A172 (cell line): Measurements from ENCODE around the gene KCNH2. TPM values are rescaled to one million over a fixed set of nuclear protein-coding genes. Genes with fewer than 3 reads are reported as not detected.

Experiments used
- DNase-seq: peaks from one replicate; pipeline ENCODE4 v3.0.0-alpha.2; 2015; ENCODE audit warnings: low spot score
- total RNA-seq: library from RNA; depleted of rRNA; stranded (reverse); fragments of >200 nt; shearing (Covaris generic); gene quantifications from 2 replicates; pipeline ENCODE4 v1.2.3, GENCODE V29; 2014

The KCNH2 gene
- total RNA-seq, 1 experiment from 2014 or later = 1.7 TPM

DNA sequence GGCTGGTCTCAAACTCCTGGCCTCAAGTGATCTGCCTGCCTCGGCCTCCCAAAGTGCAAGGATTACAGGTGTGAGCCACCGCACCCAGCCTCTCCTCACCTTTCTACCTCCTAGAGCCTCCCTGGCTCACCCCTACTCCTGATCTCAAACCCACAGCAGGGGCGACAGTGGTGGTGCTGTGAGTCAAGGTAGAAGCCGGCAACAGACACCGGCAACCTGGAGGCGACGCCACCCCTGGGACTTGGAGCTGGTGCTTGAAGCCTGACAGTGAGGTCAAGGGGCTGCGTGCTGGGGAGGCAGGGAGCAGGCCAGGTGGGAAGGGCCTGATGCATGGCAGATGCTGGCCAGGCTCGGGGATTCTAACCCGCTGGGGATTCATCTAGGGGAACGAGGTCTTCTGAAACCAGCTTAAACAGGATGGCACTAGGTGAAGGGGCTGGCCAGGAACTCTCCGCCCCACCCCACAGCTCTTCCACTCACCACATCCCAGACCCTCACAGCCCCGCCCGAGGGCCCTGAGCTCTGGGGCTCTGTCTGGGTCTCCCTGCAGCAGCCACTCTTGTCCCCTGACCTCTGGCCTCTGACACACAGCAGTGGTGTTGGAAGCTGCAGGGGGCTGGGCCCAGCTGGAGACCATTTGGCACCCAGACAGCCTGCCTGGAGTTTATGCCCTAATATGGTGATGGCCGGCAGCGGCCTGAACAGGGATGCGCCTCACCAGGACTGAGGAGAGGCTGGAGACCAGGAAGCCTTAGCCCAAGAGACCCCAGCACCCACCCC lies 16.4 kb downstream of the KCNH2 start:
- DNase-seq = no peak

DNA sequence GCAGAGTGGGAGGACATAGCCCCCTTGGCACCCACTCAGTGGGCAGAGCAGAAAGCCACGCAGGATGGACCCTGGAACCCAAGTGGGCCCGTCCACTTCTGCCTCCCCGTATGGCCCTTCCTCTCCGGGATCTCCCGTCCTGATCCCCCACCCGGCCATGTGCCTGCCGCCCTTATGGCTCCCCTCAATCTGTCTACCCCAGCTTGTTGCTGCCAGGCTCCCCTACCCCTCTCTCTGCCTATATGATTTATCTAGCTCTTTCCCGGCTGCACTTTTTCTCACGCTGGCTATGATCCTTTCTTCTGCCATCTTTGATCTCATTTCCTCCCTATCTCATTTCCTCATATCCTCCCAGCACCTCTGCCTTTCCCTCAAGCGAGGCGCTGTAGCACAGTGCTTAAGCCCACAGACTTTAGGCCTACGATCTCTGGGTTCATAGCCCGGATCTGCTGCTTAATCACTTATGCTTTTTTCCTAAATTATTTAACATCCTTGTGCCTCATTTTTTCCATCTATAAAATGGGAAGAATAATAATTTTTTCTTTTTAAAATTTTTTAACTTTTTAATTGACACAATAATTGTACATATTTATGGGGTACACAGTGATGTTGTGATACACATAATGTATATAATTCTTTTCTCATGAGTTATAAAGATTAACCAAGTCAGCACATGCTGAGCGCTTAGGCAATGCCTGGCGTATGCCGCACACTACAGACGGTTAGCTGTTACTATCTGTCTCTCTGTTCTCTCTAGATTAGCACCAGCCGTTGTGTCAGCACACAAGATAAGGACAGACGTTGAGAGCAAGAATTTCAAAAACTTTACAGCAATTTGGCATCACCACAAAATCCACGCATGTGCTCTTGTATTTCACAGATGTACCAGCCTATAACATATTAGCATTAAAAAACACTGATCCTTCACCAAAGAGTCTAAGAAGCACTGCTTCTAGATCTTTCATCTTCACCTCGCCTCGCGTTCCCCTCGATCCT lies 18.1 kb downstream of the KCNH2 start:
- no peak for DNase-seq

DNA sequence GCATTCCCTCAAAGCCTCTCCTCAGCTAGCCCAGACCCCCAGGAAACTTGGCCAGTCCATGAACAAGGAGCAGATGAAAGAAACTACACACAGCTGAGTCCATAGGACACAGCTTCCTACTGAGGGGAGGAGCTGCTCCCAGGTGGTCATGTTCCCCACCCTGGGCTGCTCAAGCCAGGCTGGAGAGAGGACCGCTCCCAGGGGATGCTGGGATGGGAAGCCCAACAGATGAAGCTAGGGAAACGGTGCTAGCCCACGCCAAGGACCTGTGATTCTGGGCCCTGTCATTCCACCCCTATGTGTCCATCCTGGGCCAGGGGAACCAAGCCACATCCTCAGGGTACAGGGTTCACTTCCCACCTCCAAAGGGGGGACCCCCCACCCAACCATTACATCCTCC lies 19.0 kb downstream of the KCNH2 start:
- DNase-seq = no peak

DNA sequence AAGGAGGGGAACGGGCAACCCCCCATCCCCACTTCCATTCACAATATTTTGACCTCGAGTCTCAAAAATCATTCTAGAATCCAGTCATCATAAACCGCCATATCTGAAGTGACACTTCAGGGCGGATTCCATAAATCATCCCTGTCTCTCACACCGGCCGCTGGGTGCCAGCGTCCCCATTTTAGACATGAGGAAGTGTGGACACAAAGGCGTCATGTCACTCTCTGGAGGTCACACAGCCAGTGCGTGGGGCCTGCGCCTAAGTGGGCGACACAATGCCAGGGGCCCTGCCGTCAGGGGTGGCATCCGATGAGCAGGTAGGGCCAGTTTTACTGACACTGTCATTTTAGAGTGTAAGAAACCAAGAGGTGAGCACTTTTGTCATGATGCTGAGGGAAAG lies 19.5 kb downstream of the KCNH2 start:
- DNase-seq = no peak

DNA sequence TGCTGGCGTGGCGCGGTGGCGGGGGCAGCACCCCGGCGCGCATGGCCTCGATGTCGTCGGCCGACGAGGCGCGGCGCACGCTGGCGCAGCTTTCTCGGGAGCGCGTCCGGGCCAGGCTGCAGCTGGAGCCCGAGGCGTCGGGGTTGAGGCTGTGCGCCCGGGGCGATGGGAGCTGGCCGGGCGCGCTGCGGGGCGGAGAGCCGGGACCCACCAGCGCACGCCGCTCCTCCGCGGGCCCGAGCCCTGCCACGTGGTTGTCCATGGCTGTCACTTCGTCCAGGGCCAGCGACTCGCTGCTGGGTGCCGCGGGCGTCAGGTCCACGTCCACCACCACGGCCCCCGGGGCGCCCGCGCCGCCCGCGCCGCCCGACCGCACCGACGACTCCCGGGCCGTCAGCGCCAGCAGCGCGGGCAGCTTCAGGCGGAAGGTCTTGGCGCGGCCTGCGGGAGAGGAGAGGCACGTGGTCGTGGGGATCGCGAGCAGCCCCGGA lies 20.0 kb downstream of the KCNH2 start:
- DNase-seq = no peak

DNA sequence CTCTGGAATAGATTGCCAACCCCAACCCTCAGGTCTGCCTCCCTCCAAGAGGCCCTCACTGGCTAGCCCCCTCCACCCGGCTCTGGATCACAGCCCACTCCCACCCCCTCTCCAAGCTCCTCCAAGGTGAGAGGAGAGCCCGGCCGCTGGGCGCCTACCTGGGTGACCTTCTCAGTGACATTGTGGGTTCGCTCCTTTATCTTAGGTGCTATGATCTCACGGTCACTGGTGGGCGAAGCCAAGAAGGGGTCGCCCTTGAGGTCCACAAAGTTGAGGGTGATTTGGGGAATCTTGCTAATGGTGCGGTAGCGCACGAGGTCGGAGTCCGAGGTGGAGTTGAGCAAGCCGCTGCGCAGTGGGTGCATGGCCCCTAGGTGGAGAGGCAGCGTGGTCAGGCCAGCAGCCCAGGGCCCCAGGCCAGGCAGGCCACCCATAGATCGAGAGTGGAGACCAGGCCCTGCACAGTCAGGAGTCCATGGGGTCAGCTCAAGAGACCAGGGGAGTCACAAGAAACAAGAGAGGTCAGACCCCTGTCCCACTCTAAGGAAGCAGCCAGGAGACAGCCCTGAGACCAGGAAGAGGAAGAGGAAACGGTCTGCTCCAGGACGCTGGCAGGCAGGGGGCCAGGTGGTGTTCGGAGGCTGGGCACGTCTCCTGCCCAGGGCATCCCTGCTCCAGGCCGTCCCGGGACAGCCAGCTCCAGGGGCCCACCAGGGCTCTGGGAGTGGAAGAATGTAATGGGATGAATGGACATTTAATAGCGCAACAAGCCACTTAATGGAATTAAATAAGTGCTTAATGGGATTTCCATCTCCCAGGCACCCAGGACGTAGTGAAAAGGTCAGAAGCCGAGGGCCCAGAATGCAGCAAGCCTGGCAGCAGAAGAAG lies 20.7 kb downstream of the KCNH2 start:
- DNase-seq = no peak

DNA sequence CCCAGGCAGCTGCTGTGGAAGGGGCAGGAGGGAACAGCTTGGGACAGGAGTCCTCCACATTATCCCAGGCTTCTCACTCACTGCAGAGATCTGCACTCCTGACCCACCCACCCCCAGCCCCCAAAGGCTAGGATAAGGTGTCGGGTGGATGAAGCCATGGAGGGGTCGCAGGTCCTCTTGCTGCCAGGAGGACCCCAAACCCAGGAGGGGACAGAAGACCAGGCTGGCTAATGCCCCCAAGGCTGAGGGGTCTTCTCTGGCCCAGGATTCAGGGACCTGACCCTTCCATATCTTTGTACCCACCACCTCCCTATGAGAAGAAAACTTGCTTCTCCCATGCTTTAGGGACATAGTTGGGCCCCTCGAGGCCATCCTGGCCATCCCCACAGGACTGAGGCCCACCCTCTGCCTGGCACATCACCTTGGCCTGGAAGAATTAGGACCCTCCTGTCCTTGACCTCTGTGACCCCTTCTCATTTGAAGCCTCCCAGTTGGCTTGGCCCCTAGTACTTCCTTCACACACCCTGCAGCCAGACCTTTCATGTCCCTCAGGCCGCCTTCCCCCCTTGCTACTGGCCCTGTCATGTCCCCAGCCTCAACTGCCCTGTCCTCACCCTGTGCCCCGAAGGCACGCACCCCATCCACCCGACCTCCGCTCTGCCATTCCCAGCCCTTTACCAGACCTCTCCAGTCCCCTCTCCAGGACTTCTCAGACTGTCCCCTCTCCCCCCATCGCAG lies 21.6 kb downstream of the KCNH2 start:
- DNase-seq = no peak

DNA sequence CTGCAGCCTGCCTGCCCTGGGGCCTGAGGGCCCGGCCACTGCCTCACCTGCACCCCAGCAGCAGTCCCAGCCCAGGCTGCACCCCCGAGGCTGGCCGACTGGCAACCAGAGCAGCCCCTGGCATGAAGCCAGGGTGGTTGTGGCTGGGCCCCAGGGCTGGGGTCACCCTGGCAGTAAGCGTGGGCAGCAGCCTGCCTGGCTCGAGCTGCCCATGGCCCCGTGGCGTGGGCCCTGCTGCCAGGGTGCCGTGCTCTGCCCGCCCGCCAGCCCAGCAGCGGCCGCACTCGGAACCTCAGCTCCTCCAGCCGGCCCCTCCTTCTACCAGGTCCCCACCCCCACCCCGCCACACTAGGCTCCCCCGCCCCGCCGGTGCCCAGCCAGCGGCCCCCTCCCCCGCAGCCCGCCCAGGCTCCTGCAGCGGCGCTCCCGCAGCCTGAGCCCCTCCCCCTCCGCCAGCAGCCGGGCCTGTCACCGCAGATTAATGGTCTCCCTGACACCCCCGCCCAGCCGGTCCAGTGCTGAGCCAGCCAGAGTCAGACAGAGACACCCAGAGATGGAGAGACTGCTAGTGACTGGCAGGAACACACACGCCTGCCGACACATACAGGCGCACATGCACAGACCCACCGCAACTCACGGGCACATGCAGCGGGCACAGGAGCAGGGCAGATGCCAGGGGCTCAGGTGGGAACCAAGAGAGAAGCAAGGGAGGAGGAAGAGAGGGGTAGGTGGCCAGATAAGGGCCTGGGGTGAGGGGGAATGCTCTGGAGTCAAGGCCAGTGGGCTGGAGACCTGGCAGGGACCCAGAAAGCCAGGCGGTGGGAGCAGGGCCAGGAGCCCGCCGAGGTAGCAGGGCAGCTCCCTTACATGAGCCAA lies 22.4 kb downstream of the KCNH2 start:
- DNase-seq = no peak

DNA sequence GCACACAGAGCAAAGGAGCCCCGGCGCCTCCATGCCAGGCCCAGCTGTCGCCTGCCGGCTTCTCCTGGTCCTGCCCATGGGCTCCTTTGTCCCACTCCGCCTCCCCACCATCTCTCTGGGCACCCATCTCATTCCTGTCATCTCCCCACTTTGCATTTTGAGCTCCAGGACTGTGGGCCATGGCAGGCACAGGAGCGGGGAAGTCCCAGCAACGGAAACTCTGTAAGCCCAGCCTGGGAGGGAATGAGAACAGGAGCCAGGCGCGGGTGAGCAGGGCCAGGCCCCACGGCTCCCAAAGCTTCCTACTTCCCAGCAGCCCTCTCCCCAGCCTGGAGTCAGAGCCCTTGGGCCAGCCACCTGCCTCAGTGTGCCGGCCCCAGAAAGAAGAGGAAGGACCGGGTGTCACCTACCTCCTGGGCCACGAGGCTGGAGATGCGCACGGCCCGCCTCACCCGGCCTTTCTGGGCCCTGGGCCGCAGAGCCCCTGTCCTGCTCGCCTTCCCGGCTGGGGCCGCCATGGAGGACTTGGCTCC lies 23.1 kb downstream of the KCNH2 start:
- DNase-seq = no peak

DNA sequence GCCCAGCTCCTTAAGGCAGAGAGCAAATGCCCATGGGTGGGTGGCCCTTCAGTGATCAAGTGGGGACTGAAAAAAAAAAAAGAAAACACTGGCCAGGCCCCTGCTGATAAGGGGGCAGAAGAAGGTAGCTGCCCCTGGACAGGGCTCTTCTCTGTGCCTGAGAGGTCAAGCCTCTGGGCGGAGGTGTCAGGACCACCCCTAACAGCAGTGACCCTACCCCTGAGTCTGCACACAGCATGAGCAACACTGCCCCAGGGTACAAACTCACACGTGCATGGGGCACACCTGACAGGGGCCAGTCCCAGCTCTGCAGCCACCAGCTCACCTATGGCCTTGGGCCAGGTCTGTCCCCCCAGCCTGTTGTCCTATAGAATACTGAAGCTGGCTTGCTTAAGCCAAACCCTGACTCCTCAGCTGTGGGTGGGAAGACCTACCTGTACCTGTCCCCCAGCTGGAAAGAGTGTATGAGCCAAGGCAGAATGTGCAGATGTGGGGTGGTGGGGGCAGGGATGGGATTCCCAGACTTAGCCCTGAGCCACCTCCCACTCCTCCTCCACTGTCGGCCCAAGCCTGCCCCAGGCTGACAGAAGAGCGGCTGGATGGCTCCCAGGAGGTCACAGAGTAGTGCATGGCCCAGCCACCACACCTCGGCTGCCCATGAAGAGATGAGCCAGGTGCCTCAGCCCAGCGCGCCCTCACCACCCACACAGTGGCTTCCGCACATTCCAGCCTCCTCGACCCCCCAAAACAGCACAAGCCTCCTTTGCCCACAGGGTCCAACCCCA lies 23.7 kb downstream of the KCNH2 start:
- DNase-seq = no peak

DNA sequence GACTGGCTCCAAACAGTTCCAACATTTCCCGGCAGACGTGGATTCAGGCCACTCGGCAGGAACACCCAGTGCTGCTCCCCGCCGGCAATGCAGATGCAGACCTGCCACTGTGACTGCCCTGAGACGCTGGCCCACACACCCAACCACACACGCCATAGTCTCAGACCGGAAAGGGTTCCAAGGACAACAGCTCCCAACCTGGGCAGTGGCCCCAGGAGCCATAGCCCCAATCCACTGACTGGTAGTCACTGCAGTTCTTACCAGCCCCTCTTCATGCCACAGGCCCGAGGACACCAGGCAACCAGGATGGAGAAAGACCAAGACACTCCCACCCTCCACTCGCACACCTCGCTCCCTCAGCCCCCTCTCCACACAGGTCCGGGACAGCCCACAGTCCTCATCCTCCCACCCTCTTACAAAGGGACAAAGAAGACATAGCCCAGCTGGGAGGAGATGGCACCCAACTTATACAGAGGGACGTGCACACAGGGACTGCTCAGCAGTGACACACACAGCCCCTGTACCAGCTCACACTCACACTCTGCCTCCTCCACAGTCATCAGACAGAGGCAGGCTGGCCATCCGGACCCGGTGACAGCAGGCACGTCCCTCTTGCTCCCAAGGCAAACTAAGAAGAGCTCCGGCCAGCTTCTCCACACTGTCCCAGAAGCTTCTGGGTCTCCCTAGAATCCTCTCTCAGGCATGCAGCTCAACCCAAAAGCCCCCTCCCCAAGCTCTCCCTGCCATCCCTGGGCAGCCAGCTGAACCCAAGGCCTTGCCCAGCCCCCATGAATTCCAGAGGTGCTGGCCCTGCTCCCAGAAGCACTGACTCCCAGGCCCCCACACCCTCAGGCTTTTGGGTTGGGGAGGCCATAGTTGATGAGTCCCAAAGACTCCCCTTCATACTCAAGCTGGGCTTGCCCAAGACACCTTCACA lies 24.8 kb downstream of the KCNH2 start:
- no peak for DNase-seq

DNA sequence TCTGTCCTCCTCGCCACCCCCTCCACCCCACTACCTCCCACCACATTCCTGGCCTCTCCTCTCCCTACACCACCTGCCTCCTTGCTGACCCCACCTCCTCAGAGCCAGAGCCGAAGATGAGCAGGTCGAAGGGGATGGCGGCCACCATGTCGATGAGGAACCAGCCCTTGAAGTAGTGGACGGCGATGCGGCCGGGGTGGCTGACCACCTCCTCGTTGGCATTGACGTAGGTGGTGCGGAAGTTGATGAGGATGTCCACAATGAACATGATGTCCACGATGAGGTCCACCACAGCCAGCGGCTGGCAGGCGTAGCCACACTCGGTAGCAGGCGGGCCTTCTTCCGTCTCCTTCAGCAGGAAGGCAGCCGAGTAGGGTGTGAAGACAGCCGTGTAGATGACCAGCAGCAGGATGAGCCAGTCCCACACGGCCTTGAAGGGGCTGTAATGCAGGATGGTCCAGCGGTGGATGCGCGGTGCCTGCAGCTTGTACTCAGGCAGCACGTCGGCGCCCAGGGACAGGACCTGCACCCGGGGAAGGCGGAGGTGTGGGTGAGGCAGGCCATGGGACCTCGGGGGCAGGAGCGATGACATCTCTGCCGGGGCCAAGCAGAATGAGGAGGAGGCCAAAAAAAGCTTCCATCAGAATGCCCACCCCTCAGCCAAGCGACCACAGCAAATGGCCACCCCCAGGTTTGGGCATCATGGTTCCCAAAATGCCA lies 25.6 kb downstream of the KCNH2 start:
- no peak for DNase-seq

DNA sequence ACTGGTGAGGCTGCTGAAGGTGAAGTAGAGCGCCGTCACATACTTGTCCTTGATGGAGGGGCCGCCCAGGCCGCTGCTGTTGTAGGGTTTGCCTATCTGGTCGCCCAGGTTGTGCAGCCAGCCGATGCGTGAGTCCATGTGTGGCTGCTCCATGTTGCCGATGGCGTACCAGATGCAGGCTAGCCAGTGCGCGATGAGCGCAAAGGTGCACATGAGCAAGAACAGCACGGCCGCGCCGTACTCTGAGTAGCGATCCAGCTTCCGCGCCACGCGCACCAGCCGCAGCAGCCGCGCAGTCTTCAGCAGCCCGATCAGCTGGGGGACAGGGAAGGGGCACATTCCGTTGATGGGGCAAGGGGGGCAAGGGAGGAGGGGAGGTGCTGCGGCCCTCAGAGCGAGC lies 26.6 kb downstream of the KCNH2 start:
- no peak for DNase-seq

DNA sequence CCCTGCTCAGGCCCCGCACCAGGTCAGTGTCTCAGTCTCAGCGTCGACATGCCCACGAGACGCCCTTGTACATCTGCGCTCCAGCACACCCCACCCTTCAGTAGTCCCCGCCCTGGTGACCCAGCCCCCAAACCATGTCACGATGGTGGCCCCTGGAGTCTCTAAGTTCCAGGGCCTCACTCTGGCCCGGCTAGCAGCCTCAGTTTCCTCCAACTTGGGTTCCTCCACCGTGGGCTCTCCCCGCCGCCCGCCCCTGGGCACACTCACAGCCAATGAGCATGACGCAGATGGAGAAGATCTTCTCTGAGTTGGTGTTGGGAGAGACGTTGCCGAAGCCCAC lies 27.0 kb downstream of the KCNH2 start:
- no peak for DNase-seq

DNA sequence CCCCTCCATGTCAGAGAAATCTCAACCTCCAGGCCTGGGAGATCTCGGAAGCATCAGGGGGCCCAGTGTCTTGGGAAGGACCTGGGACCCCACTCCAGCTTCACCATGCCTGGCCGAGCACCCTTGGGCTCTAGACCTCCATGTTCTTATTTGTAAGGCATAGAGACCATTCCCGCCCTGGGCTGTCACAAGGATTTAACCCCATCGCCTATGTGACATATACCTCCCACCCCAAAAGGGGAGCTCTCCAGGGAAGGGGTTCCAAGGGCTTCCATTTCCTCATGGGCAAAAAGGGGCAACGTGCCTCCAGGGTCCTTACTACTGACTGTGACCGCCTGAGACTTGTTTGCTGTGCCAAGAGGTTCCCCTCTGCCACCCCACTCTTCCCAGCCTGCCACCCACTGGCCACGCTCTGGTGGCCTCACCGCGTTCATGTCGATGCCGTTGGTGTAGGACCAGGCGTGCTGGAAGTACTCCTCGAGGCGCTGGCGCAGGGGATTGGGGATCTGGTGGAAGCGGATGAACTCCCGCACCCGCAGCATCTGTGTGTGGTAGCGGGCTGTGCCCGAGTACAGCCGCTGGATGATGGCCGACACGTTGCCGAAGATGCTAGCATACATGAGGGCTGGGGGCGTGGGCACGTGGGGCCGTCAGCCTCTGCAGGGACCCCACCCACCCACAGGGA lies 27.5 kb downstream of the KCNH2 start:
- DNase-seq = no peak

DNA sequence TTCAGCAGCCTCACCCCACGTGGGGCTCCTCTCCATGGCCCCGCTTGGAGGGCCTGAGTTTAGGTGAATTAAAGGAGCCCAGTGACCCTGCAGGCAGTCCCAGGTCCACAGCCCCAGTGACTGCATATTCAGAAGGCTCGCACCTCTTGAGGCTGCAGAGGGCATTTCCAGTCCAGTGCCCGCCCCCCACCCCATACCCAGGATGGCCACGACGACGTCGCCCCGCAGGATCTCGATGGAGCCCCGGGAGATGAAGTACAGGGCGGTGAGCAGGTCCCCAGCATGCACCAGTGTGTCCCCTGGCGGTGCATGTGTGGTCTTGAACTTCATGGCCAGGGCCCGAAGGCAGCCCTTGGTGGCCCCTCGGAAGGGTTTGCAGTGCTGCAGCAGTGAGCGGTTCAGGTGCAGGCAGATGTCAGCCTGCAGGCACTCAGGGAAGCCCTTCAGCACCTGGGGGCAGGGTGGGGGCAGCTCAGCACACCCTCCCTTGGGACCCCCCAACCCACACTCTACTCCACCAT lies 28.1 kb downstream of the KCNH2 start:
- DNase-seq = no peak
